Measurements from ENCODE around the gene SERGEF. TPM values are rescaled to one million over a fixed set of nuclear protein-coding genes. Genes with fewer than 3 reads are reported as not detected.

Gene SERGEF
- total and polyA plus RNA-seq, 2 of the 13 experiments (the other 11 are each of a cell fraction or from before 2014, with no cell fraction given) = 54.5 to 114 TPM

DNA sequence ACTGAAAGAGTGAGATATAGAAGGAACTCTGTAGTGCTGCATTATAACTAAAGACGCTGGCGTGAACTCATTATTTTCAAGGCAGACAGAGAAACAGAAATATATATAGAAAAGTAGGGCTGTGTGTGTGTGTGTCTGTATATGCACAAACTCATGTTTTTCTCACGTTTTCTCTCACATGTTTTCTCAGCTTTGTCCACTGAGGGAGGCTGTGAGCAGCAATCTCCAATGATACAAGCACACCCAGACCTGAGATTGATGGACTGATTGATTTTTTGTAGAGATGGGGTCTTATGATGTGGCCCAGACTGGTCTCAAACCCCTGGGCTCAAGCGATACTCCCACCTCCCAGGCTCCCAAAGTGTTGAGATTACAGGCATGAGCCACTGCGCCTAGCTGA lies 122.5 kb downstream of the SERGEF start:
- H3K27ac ChIP-seq (ENCODE audit: extremely low read length, insufficient read depth, low read length) = no peak overlapping the region
- H3K9me3 ChIP-seq (ENCODE audit: low read length) = no peaks in the 10 kb centered on the region
- H3K79me2 ChIP-seq (ENCODE audit: insufficient read depth, low read length) = no peaks in the 10 kb centered on the region
- H2AFZ ChIP-seq (ENCODE audit: low read length) = no peak overlapping the region
- H3K27me3 ChIP-seq (ENCODE audit: control insufficient read depth in 1 of 2, insufficient read depth in 2 of 2, low read length in 2 of 2) = no peaks in the 10 kb centered on the region
- POLR2A ChIA-PET = no interaction called here
- WGBS (ENCODE audit: low lambda C conversion rate) = 93% methylated on average over 5 of the region's 5 CpGs
- ATAC-seq = peak; percentile 41; the same call in 2 of the 3 replicates
- H3K4me3 ChIP-seq (replicated peaks in 1 of 3; ENCODE audit: insufficient read depth in 1 of 3, low read depth in 2 of 3, low read length in 3 of 3) = no peak overlapping the region
- H4K20me1 ChIP-seq (ENCODE audit: insufficient read depth, low read length) = 0 out of 2 replicates have a peak, but pooled peaks cover 3% of the 10 kb centered on the region
- intact Hi-C loops (cut with micrococcal nuclease; ENCODE audit: unreplicated experiment) (no loop called here), in situ Hi-C loops (cut with HindIII; ENCODE audit: extremely low pct_ligation_motif_present, low pct_unique_long_range_greater_than_20kb) (no loop called here)
- FAIRE-seq = no peak
- CTCF ChIA-PET (ENCODE audit: low intra/inter-chr PET ratio, low total read pairs) = no interaction called here
- DNase-seq (ENCODE audit: low spot score) = no peak
- TF ChIP-seq ZFP36L2 (CRISPR knock-in tag; IDR thresholded peaks at IDR 0.05) = no peak
- TF ChIP-seq, protein P1, sequence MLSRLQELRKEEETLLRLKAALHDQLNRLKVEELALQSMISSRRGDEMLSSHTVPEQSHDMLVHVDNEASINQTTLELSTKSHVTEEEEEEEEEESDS (CRISPR knock-in tag; IDR thresholded peaks at IDR 0.05; ENCODE audit: borderline replicate concordance) = no peak
- TF ChIP-seq, protein P2, sequence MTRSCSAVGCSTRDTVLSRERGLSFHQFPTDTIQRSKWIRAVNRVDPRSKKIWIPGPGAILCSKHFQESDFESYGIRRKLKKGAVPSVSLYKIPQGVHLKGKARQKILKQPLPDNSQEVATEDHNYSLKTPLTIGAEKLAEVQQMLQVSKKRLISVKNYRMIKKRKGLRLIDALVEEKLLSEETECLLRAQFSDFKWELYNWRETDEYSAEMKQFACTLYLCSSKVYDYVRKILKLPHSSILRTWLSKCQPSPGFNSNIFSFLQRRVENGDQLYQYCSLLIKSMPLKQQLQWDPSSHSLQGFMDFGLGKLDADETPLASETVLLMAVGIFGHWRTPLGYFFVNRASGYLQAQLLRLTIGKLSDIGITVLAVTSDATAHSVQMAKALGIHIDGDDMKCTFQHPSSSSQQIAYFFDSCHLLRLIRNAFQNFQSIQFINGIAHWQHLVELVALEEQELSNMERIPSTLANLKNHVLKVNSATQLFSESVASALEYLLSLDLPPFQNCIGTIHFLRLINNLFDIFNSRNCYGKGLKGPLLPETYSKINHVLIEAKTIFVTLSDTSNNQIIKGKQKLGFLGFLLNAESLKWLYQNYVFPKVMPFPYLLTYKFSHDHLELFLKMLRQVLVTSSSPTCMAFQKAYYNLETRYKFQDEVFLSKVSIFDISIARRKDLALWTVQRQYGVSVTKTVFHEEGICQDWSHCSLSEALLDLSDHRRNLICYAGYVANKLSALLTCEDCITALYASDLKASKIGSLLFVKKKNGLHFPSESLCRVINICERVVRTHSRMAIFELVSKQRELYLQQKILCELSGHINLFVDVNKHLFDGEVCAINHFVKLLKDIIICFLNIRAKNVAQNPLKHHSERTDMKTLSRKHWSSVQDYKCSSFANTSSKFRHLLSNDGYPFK (CRISPR knock-in tag; IDR thresholded peaks at IDR 0.05; ENCODE audit: borderline replicate concordance) = no peak
- TF ChIP-seq SOX6 (IDR thresholded peaks at IDR 0.05) = no peak
- no peak for TF ChIP-seq SOX6 (CRISPR knock-in tag; IDR thresholded peaks at IDR 0.05)
- TF ChIP-seq ZNF607 (CRISPR knock-in tag; IDR thresholded peaks at IDR 0.05; ENCODE audit: borderline replicate concordance) = no peak
- no peak for TF ChIP-seq PCBP2 (optimal IDR thresholded peaks at IDR 0.05; ENCODE audit: low read depth, low read length, poor library complexity, severe bottlenecking)
- TF ChIP-seq ZNF691 (CRISPR knock-in tag; IDR thresholded peaks at IDR 0.05; ENCODE audit: borderline replicate concordance, low read depth) = no peak
- TF ChIP-seq TAF15 (IDR thresholded peaks at IDR 0.05; ENCODE audit: low read depth, low read length, poor library complexity, severe bottlenecking) = no peak
- no peak for TF ChIP-seq ZNF510 (CRISPR knock-in tag; IDR thresholded peaks at IDR 0.05; ENCODE audit: low read depth)
- TF ChIP-seq ETS1 (CRISPR knock-in tag; IDR thresholded peaks at IDR 0.05) = no peak
- no peak for TF ChIP-seq MTF1 (CRISPR knock-in tag; IDR thresholded peaks at IDR 0.05)
- no peak for TF ChIP-seq ZNF431 (CRISPR knock-in tag; IDR thresholded peaks at IDR 0.05; ENCODE audit: borderline replicate concordance, low read depth)
- TF ChIP-seq DNMT1 (CRISPR knock-in tag; IDR thresholded peaks at IDR 0.05) = no peak
- TF ChIP-seq SUZ12 (IDR thresholded peaks at IDR 0.05; ENCODE audit: low read depth, low read length) = no peak
- no peak for TF ChIP-seq PAF1 (CRISPR knock-in tag; IDR thresholded peaks at IDR 0.05)
- no peak for TF ChIP-seq ZBTB14 (CRISPR knock-in tag; IDR thresholded peaks at IDR 0.05)
- TF ChIP-seq BRCA1 (CRISPR knock-in tag; IDR thresholded peaks at IDR 0.05) = no peak
- no peaks in the 10 kb centered on the region for H3K4me1 ChIP-seq (ENCODE audit: insufficient read depth, low read length)
- H3K9ac ChIP-seq (ENCODE audit: insufficient read depth, low read depth, low read length) = no peak overlapping the region
- H3K36me3 ChIP-seq (replicated peaks in 1 of 2; ENCODE audit: control insufficient read depth in 1 of 2, insufficient read depth in 2 of 2, low read length in 2 of 2) = peaks cover 1 to 40% of the 10 kb centered on the region in 2 experiments; a peak in 4 of 5 replicates
- BruUV-seq (replicated peaks) = no TSS peak
- H3K4me2 ChIP-seq (ENCODE audit: low read depth, low read length) = no peak overlapping the region
